SK-N-SH treated with all-trans-retinoic acid at 6 μM for 48 hours (cell line): ENCODE measurements around the gene NUDT21.

Experiments
- ATAC-seq: fragments of 200-7000 bp; cut with Tn5 transposase; 3 replicates; pipeline ENCODE4 v1.9.1; 2020; ENCODE audit warnings: mild to moderate bottlenecking, moderate library complexity
- BACH2 ChIP-seq: fragments of 250-450 bp; sonication (Bioruptor Pico); IDR thresholded peaks from 2 replicates; pipeline ENCODE4 v1.9.0; 2021; ENCODE audit warnings: mild to moderate bottlenecking, borderline replicate concordance
- CREB5 ChIP-seq: fragments of 250-450 bp; sonication (Bioruptor Pico); IDR thresholded peaks from 2 replicates; pipeline ENCODE4 v1.5.1; 2020; ENCODE audit warnings: low read depth, mild to moderate bottlenecking, moderate library complexity
- CSDC2 ChIP-seq: fragments of 250-450 bp; sonication (Bioruptor Pico); IDR thresholded peaks from 2 replicates; pipeline ENCODE4 v1.5.0; 2020; ENCODE audit warnings: mild to moderate bottlenecking, moderate library complexity
- CSRNP3 ChIP-seq: fragments of 250-450 bp; sonication (Bioruptor Pico); IDR thresholded peaks from 2 replicates; pipeline ENCODE4 v1.5.1; 2021; ENCODE audit warnings: mild to moderate bottlenecking, moderate library complexity
- ESRRG ChIP-seq: fragments of 250-450 bp; sonication (Bioruptor Pico); IDR thresholded peaks from 2 replicates; pipeline ENCODE4 v1.6.1; 2021; ENCODE audit warnings: mild to moderate bottlenecking
- GLIS3 ChIP-seq: fragments of 250-450 bp; sonication (Bioruptor Pico); IDR thresholded peaks from 2 replicates; pipeline ENCODE4 v1.5.0; 2020; ENCODE audit warnings: mild to moderate bottlenecking, moderate library complexity
- ISL1 ChIP-seq: fragments of 250-450 bp; sonication (Bioruptor Pico); IDR thresholded peaks from 2 replicates; pipeline ENCODE4 v2.1.2; 2022; ENCODE audit warnings: mild to moderate bottlenecking, moderate library complexity
- OSR1 ChIP-seq: fragments of 250-450 bp; sonication (Bioruptor Pico); IDR thresholded peaks from 2 replicates; pipeline ENCODE4 v1.8.0; 2022; ENCODE audit warnings: moderate library complexity, mild to moderate bottlenecking, inconsistent platforms
- PATZ1 ChIP-seq: fragments of 250-450 bp; sonication (Bioruptor Pico); IDR thresholded peaks from 2 replicates; pipeline ENCODE4 v1.8.0; 2020; ENCODE audit warnings: mild to moderate bottlenecking, moderate library complexity, borderline replicate concordance
- POU6F1 ChIP-seq: fragments of 250-450 bp; sonication (Bioruptor Pico); IDR thresholded peaks from 2 replicates; pipeline ENCODE4 v1.8.0; 2021; ENCODE audit warnings: low read depth, mild to moderate bottlenecking, moderate library complexity, borderline replicate concordance
- PPARA ChIP-seq: fragments of 250-450 bp; sonication (Bioruptor Pico); IDR thresholded peaks from 2 replicates; pipeline ENCODE4 v1.5.0; 2020; ENCODE audit warnings: mild to moderate bottlenecking, borderline replicate concordance
- RARB ChIP-seq: fragments of 250-450 bp; sonication (Bioruptor Pico); IDR thresholded peaks from 2 replicates; pipeline ENCODE4 v1.8.0; 2021; ENCODE audit warnings: mild to moderate bottlenecking, moderate library complexity
- SNAI2 ChIP-seq: fragments of 250-450 bp; sonication (Bioruptor Pico); IDR thresholded peaks from 2 replicates; pipeline ENCODE4 v1.5.0; 2020; ENCODE audit warnings: mild to moderate bottlenecking, moderate library complexity
- TOX ChIP-seq: fragments of 250-450 bp; sonication (Bioruptor Pico); IDR thresholded peaks from 2 replicates; pipeline ENCODE4 v1.8.0; 2021; ENCODE audit warnings: mild to moderate bottlenecking, moderate library complexity, borderline replicate concordance
- TSHZ2 ChIP-seq: fragments of 250-450 bp; sonication (Bioruptor Pico); IDR thresholded peaks from 2 replicates; pipeline ENCODE4 v1.5.0; 2020; ENCODE audit warnings: mild to moderate bottlenecking, moderate library complexity
- ZFP30 ChIP-seq: fragments of 450-650 bp; formaldehyde crosslinking; IDR thresholded peaks from 2 replicates; pipeline ENCODE4 v1.5.0; 2022; ENCODE audit warnings: mild to moderate bottlenecking, moderate library complexity
- ZNF70 ChIP-seq: fragments of 450-650 bp; formaldehyde crosslinking; IDR thresholded peaks from 2 replicates; pipeline ENCODE4 v1.5.0; 2020; ENCODE audit warnings: mild to moderate bottlenecking, moderate library complexity

Gene NUDT21

GRCh38 chr16:56451753-56452689 is 889 bp upstream of the NUDT21 start:
- TF ChIP-seq ISL1 (CRISPR knock-in tag) (no peak), GLIS3 (CRISPR knock-in tag) (no peak), SNAI2 (CRISPR knock-in tag) (no peak), BACH2 (CRISPR knock-in tag) (no peak), TSHZ2 (CRISPR knock-in tag) (no peak)
- peak; percentile 67 for ATAC-seq

GRCh38 chr16:56450275-56450985 is 702 bp downstream of the NUDT21 start:
- peak; percentile 4; the same call in 2 of the 3 replicates for ATAC-seq
- TF ChIP-seq OSR1 (no peak), SNAI2 (CRISPR knock-in tag) (no peak), TOX (CRISPR knock-in tag) (no peak), RARB (CRISPR knock-in tag) (no peak), ESRRG (CRISPR knock-in tag) (no peak), CSDC2 (CRISPR knock-in tag) (no peak), TSHZ2 (CRISPR knock-in tag) (no peak), PATZ1 (CRISPR knock-in tag) (no peak), ISL1 (CRISPR knock-in tag) (no peak), PPARA (no peak), CREB5 (CRISPR knock-in tag) (no peak), POU6F1 (no peak), ZNF70 (CRISPR knock-in tag) (no peak), ZFP30 (CRISPR knock-in tag) (no peak), GLIS3 (CRISPR knock-in tag) (no peak), CSRNP3 (CRISPR knock-in tag) (no peak)
